Kidney epithelial cell (primary cell): ENCODE measurements around the gene CNGA1. TPM values are rescaled to one million over a fixed set of nuclear protein-coding genes. Genes with fewer than 3 reads are reported as not detected.

ENCODE experiments used
- DNase-seq: peaks from one replicate; pipeline ENCODE4 v3.0.0-alpha.2; 2010; ENCODE audit warnings: low read depth
- H3K27me3 ChIP-seq: 2 replicates; pipeline ENCODE4 v1.6.0; 2011; ENCODE audit warnings: low read length; ENCODE audit not compliant: control insufficient read depth, insufficient read depth
- H3K36me3 ChIP-seq: 2 replicates; pipeline ENCODE4 v1.5.1; 2011; ENCODE audit warnings: low read length; ENCODE audit not compliant: control insufficient read depth, insufficient read depth
- H3K4me3 ChIP-seq: 2 replicates; pipeline ENCODE4 v1.5.1; 2011; ENCODE audit warnings: low read depth, mild to moderate bottlenecking, control low read depth, low read length
- CTCF ChIP-seq: IDR thresholded peaks from 2 replicates; pipeline ENCODE4 v1.5.1; 2011; ENCODE audit warnings: mild to moderate bottlenecking, moderate library complexity, low read length, control low read depth, inconsistent platforms; ENCODE audit not compliant: insufficient read depth, poor library complexity, severe bottlenecking
- total RNA-seq: library from RNA; depleted of rRNA; stranded (reverse); fragments of >200 nt; gene quantifications from 2 replicates; pipeline ENCODE4 v1.2.3, GENCODE V29; 2015

Gene CNGA1
- total RNA-seq, 1 donor from 2014 or later = 0.04 TPM

GRCh38 chr4:48033825-48034413 is 17.4 kb upstream of the CNGA1 start:
- TF ChIP-seq CTCF = peak; percentile 60
- no peak for DNase-seq
- Histone ChIP-seq H3K36me3 (no peaks in the 10 kb centered on the region), H3K4me3 (no peak overlapping the region), H3K27me3 (no peaks in the 10 kb centered on the region)

GRCh38 chr4:48033412-48033811 is 16.9 kb upstream of the CNGA1 start:
- H3K36me3 ChIP-seq = no peaks in the 10 kb centered on the region
- no peak for TF ChIP-seq CTCF
- DNase-seq = no peak
- H3K27me3 ChIP-seq = no peaks in the 10 kb centered on the region
- H3K4me3 ChIP-seq = no peak overlapping the region

GRCh38 chr4:48032721-48033120 is 16.2 kb upstream of the CNGA1 start:
- no peaks in the 10 kb centered on the region for H3K36me3 ChIP-seq
- DNase-seq = no peak
- TF ChIP-seq CTCF = no peak
- no peaks in the 10 kb centered on the region for H3K27me3 ChIP-seq
- no peak overlapping the region for H3K4me3 ChIP-seq

- Histone ChIP-seq H3K4me3 (no peak overlapping the region), H3K36me3 (no peaks in the 10 kb centered on the region), H3K27me3 (no peaks in the 10 kb centered on the region)
- DNase-seq = no peak
- TF ChIP-seq CTCF = no peak
Observed at GRCh38 chr4:48031802-48032525, 15.5 kb upstream of the CNGA1 start.

- Histone ChIP-seq H3K36me3 (no peaks in the 10 kb centered on the region), H3K4me3 (no peak overlapping the region), H3K27me3 (no peaks in the 10 kb centered on the region)
- TF ChIP-seq CTCF = no peak
- no peak for DNase-seq
Observed at GRCh38 chr4:48030470-48030869, 14.0 kb upstream of the CNGA1 start.

- DNase-seq = no peak
- Histone ChIP-seq H3K27me3 (no peaks in the 10 kb centered on the region), H3K4me3 (no peak overlapping the region), H3K36me3 (no peaks in the 10 kb centered on the region)
- TF ChIP-seq CTCF = no peak
Observed at GRCh38 chr4:48028696-48029095, 12.2 kb upstream of the CNGA1 start.
